Spinal cord (tissue), 10 donors: ENCODE data around the gene KLC4. TPM values are rescaled to one million over a fixed set of nuclear protein-coding genes. Genes with fewer than 3 reads are reported as not detected.
"Not testable (repeated sequence)": the region's sequence is repeated elsewhere in the genome, so short reads cannot be mapped to it uniquely, and the experiment has no call there.

ENCODE experiments used
- DNase-seq, 6 donors: peaks; one replicate each; pipeline versions ENCODE4 v3.0.0 to v3.0.0-alpha.2; 2013 to 2015; ENCODE audit warnings: low spot score in 6 of 6, low read depth in 4 of 6
- H3K27ac ChIP-seq: one replicate; pipeline ENCODE4 v1.5.1; 2013; ENCODE audit warnings: low read depth, low read length, control low read depth
- H3K27me3 ChIP-seq: one replicate; pipeline ENCODE4 v1.6.1; 2013; ENCODE audit warnings: low read length; ENCODE audit not compliant: control insufficient read depth, insufficient read depth
- H3K36me3 ChIP-seq: one replicate; pipeline ENCODE4 v1.6.1; 2013; ENCODE audit warnings: low read length; ENCODE audit not compliant: control insufficient read depth, insufficient read depth
- H3K4me1 ChIP-seq: one replicate; pipeline ENCODE4 v1.6.1; 2013; ENCODE audit warnings: low read length; ENCODE audit not compliant: control insufficient read depth, insufficient read depth
- H3K4me3 ChIP-seq: one replicate; pipeline ENCODE4 v1.5.1; 2013; ENCODE audit warnings: low read depth, low read length, control low read depth
- H3K9me3 ChIP-seq: one replicate; pipeline ENCODE4 v1.6.1; 2013; ENCODE audit warnings: low read length; ENCODE audit not compliant: control insufficient read depth, insufficient read depth
- WGBS: methylation state at CpG from one replicate; pipeline ENCODE4 v1.1.5; 2013; ENCODE audit warnings: missing lambda C conversion rate; ENCODE audit not compliant: insufficient coverage; 5-methylcytosine and 5-hydroxymethylcytosine counted together
- polyA plus RNA-seq, 2 donors: library from polyadenylated mRNA; unstranded; fragments of 120-200 nt; gene quantifications; one replicate each; pipeline ENCODE4 v1.2.1, GENCODE V29; 2013; ENCODE audit not compliant: insufficient read length in 2 of 2
- total RNA-seq, 2 donors: library from RNA; depleted of rRNA in 1 of 2; stranded (reverse); fragments of 120-200 nt in 1 of 2; fragments of >200 nt in 1 of 2; gene quantifications; one replicate each; pipeline versions ENCODE4 v1.2.3 to v1.2.4, GENCODE V29; 2013 to 2014
- donor health status: healthy.

The KLC4 gene
- total and polyA plus RNA-seq, 4 donors, result 23.4 to 77.4 (median 46.3) TPM

- Histone ChIP-seq H3K4me3 (no peak overlapping the region), H3K27me3 (no peaks in the 10 kb centered on the region), H3K9me3 (no peaks in the 10 kb centered on the region), H3K4me1 (no peaks in the 10 kb centered on the region), H3K36me3 (peaks cover 76% of the 10 kb centered on the region), H3K27ac (no peak overlapping the region)
- DNase-seq, result no peak
- WGBS, result 78% methylated on average over 2 of the region's 2 CpGs
These were observed 25.3 kb upstream of the KLC4 start for GRCh38 chr6:43034190-43034525.

- peaks cover 77% of the 10 kb centered on the region for H3K36me3 ChIP-seq
- H3K9me3 ChIP-seq, result no peaks in the 10 kb centered on the region
- no peak for DNase-seq
- H3K27ac ChIP-seq, result no peak overlapping the region
- no peaks in the 10 kb centered on the region for H3K4me1 ChIP-seq
- WGBS, result 83% methylated on average over 4 of the region's 4 CpGs
- no peak overlapping the region for H3K4me3 ChIP-seq
- no peaks in the 10 kb centered on the region for H3K27me3 ChIP-seq
These were observed 23.8 kb upstream of the KLC4 start for GRCh38 chr6:43035495-43036194.

- peaks cover 77% of the 10 kb centered on the region for H3K36me3 ChIP-seq
- 100% methylated on average over 2 of the region's 9 CpGs for WGBS
These were observed 22.7 kb upstream of the KLC4 start for GRCh38 chr6:43036712-43037111.

DNA sequence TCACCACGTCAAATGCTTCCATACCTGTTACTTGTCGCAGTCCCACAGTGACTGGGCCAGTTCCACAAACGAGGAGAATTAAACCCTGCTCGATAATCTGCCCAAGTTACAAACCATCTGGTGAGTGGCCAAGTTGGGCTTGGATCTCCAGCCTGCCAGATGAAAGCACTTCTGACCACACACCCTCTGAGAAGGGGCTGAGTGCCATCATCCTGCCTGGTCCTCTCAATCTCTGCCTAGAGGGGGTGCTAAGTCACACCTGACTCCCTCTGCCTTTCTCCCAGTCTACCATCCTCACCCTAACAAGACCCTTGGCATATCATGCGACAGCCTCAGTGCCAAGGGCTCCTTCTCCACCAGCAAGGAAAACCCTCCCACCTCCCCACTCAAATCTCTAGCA, 22.2 kb upstream of the KLC4 start:
- H3K4me1 ChIP-seq, result no peaks in the 10 kb centered on the region
- H3K27me3 ChIP-seq, result no peaks in the 10 kb centered on the region
- H3K9me3 ChIP-seq, result no peaks in the 10 kb centered on the region
- 94% methylated on average over 5 of the region's 5 CpGs for WGBS
- no peak overlapping the region for H3K27ac ChIP-seq
- H3K4me3 ChIP-seq, result no peak overlapping the region
- peaks cover 76% of the 10 kb centered on the region for H3K36me3 ChIP-seq
- DNase-seq, result no peak

More at GRCh38 chr6:43036712-43037111, 22.7 kb upstream of the KLC4 start:
- Histone ChIP-seq H3K4me3 (no peak overlapping the region), H3K9me3 (no peaks in the 10 kb centered on the region), H3K27ac (no peak overlapping the region), H3K4me1 (no peaks in the 10 kb centered on the region), H3K27me3 (no peaks in the 10 kb centered on the region)
- DNase-seq, result no peak

GRCh38 chr6:43037706-43038105, 21.7 kb upstream of the KLC4 start:
- Histone ChIP-seq H3K4me3 (no peak overlapping the region), H3K36me3 (peaks cover 77% of the 10 kb centered on the region), H3K27ac (no peak overlapping the region), H3K9me3 (no peaks in the 10 kb centered on the region), H3K4me1 (no peaks in the 10 kb centered on the region), H3K27me3 (no peaks in the 10 kb centered on the region)
- DNase-seq, result no peak
- WGBS, result 97% methylated on average over 7 of the region's 9 CpGs

DNA sequence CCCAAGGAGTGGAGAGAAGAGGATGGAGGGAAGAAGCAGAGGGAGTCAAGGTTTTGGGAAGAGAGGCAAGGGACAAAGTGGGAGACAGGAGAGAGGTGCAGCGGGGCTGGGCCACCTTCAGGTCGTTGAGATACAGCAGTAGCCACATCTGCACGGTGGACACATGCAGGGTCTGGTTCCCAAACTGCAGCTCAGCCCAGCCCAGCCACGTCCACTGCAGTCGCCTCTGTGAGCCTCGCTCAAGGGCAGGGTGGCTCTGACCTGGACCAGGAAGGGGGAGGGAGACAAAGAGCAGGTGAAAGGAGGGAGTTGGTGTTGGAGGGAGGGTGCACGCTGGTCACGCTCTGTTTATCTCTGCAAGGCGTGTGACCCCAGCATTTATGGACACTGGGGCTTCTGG, 20.7 kb upstream of the KLC4 start:
- no peak overlapping the region for H3K4me3 ChIP-seq
- WGBS, result 92% methylated on average over 9 of the region's 9 CpGs
- no peaks in the 10 kb centered on the region for H3K27me3 ChIP-seq
- H3K4me1 ChIP-seq, result no peaks in the 10 kb centered on the region
- H3K36me3 ChIP-seq, result peaks cover 87% of the 10 kb centered on the region
- no peaks in the 10 kb centered on the region for H3K9me3 ChIP-seq
- DNase-seq, result no peak
- H3K27ac ChIP-seq, result no peak overlapping the region

DNA sequence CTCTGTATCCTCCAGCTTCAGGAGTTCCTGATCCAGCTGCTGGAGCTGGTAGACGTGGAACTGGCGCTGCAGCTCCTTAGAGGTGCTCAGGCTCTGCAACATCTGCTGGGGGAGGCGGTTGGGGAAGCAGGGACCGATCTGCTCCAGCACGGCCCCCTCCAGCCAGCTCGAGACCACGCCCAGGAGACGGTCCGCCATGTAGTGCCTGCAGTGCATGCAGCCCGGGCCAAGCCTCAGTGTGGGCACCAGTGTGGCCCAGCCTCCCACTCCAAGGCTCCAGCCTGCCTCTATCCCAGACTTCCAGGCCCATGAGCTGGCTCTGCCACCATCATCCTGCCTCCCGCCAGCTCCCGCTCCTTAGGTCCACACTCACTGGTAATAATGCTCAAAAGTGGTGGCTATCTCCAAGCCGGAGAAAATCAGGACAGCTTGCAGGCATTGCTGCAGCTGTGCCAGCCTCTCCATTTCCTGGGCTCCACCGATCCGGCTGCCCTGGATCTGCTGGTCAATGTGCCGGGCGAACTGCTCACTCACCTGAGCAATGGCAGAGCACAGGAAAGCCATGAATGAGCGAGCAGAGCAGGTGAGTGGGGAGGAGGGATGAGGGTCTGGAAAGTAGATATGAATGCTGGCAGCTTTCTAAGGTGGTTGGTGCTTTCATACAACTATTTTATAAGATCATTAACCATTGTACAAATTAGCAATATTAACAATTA, 18.7 kb upstream of the KLC4 start:
- 92% methylated on average over 16 of the region's 18 CpGs for WGBS
- Histone ChIP-seq H3K27ac (no peak overlapping the region), H3K4me1 (no peaks in the 10 kb centered on the region), H3K4me3 (no peak overlapping the region), H3K27me3 (no peaks in the 10 kb centered on the region), H3K9me3 (no peaks in the 10 kb centered on the region), H3K36me3 (peaks cover 89% of the 10 kb centered on the region)
- DNase-seq, result no peak

DNA sequence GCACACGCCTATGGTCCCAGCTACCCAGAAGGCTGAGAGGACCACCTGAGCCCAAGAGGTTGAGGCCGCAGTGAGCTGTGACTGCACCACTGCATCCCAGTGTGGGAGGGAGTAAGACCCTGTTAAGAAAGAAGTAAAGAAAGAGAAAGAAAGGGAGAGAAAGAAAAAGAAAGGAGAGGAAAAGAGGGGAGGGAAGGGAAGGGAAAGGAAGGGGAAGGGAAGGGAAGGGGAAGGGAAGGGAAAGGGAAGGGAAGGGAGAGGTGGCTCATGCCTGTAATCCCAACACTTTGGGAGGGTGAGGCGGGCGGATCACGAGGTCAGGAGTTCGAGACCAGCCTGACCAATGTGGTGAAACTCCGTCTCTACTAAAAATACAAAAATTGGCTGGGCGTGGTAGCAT, 18.0 kb upstream of the KLC4 start:
- H3K4me3 ChIP-seq, H3K4me1 ChIP-seq: not testable (repeated sequence)

DNA sequence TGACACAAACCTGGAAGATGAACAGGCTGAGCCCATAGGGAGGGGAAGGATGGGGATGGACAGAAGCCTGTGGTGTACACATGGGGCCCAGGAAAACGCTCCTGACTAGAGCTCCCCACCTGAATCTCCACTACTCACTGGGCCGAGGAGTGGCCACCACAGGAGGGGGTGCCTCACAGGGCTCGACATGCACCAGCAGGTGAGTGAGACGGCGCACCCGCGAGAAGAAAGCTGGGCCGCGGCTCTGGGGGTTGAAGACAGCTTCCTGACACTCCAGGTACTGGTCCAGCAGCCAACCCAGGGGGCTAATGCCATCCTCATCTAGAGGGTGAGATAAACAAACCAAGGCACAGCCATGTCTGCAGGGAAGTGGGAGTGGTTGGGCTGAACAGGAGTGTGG, 16.1 kb upstream of the KLC4 start:
- Histone ChIP-seq H3K27ac (no peak overlapping the region), H3K4me1 (no peaks in the 10 kb centered on the region), H3K4me3 (no peak overlapping the region), H3K9me3 (no peaks in the 10 kb centered on the region), H3K36me3 (peaks cover 92% of the 10 kb centered on the region), H3K27me3 (no peaks in the 10 kb centered on the region)
- 94% methylated on average over 8 of the region's 9 CpGs for WGBS
- no peak for DNase-seq

More for the DNA sequence above, 18.0 kb upstream of the KLC4 start:
- not testable (repeated sequence) for H3K27ac ChIP-seq, DNase-seq, H3K9me3 ChIP-seq, H3K27me3 ChIP-seq
- H3K36me3 ChIP-seq, result peaks cover 92% of the 10 kb centered on the region
- 66% methylated on average over 4 of the region's 8 CpGs for WGBS

DNA sequence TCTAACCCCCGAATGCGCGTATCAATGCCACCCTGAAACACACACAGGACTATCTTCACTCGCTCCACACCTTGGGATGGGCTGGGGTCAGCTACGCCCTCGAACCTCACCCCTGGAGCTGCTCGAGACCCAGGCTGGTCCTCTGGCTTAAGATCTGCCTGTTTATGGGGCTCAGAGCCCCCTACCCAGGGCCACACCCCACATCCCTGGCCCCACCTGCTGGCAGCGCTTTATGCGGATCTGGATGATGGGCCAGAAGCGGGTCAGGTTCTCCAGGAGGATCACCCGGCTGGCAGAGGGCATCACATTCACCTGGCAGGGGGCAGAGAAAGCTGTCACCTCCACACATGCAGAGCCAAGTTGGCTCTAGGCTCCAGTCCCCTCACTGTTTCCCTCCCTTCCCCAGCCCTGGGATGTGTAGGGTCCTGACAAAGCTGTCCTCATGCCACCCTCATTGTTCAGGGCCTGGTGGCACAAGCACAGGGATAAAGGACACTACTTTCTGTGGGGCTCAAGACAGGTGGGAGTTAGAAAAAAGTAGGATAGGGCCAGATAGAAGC, 14.0 kb upstream of the KLC4 start:
- H3K36me3 ChIP-seq, result peaks cover 93% of the 10 kb centered on the region

More for the DNA sequence above, 14.0 kb upstream of the KLC4 start:
- Histone ChIP-seq H3K4me3 (no peak overlapping the region), H3K9me3 (no peaks in the 10 kb centered on the region), H3K4me1 (no peaks in the 10 kb centered on the region), H3K27me3 (no peaks in the 10 kb centered on the region), H3K27ac (no peak overlapping the region)
- WGBS, result 97% methylated on average over 11 of the region's 11 CpGs
- DNase-seq, result no peak
